Measurements from ENCODE around the gene TRPC4.

The TRPC4 gene

DNA sequence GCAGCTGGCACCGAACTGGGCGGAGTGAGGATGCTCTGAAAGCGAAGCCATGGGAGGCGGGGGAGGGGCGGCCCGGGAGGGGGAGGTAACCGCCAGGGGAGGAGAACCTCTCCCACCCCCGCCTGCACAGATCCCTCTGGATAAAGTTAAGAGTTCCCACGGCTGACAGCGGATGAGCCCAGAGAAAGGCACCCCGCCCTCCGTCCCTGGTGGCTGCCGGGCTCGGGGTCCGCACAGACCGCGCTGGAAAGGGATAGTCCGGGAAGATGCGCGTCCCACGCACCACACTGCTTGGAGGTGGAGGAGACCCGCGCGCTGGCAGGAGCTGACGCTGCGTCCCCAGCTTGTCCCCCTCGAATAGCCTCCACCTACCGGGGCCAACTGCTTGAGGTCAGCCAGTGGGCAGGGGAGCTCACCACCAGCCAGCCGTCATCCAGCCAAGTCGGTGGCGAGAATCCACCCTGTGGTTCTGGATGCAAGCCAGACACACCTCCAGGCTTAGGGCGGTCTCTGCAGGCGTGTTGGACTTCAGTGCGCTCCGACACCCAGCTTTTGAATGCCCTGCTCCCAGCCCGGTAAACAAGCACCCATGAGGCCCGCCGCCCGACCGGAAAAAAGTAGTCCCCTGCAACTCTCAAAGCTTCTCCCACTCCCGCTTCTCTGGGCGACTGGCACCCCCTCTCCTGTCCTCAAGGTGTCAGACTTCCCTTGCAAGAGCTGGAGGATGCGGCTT is at the start of gene TRPC4:
Gene TRPC4 (minus strand): TSS at position 17 of the 733 bp plus-strand sequence. CDS start 86,439 bp downstream, outside the sequence.
- Histone ChIP-seq H3K9ac (ENCODE audit: insufficient read length) (no peak within 1 kb of the TSS), H3K9me3 (ENCODE audit: low read depth, low read length) (no peaks in the 10 kb centered on the region), H3K36me3 (ENCODE audit: insufficient read depth, low read length) (no peaks in the 10 kb centered on the region), H3K4me3 (no peak within 1 kb of the TSS), H3K27ac (no peak within 1 kb of the TSS)
- TF ChIP-seq FOXP2 (optimal IDR thresholded peaks at IDR 0.05; ENCODE audit: control extremely low read depth, extremely low read length, insufficient read depth) (no peak), EZH2 (IDR thresholded peaks at IDR 0.05) (no peak), POLR2AphosphoS5 (IDR thresholded peaks at IDR 0.05; ENCODE audit: borderline replicate concordance, low read depth, low read length) (no peak)
- no peak for DNase-seq (ENCODE audit: low read depth, low spot score)

DNA sequence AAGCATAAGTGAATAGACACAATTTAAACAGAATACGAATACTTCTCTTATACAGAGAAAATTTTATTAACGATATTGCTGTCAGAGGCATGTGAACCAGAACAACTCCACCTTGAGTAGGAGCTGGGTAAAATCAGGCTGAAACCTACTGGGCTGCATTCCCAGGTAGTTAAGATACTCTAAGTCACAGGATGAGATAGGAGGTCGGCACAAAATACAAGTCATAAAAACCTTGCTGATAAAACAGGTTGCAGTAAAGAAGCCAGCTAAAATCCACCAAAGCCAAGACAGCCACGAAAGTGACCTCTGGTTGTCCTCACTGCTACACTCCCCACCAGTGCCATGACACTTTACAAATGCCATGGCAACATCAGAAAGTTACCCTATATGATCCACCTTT is 49.2 kb upstream of the TRPC4 start:
- H3K9me3 ChIP-seq (ENCODE audit: low read depth, low read length) = no peaks in the 10 kb centered on the region
- H3K4me3 ChIP-seq = no peak overlapping the region
- H3K36me3 ChIP-seq (ENCODE audit: insufficient read depth, low read length) = no peaks in the 10 kb centered on the region
- no peak for TF ChIP-seq POLR2AphosphoS5 (IDR thresholded peaks at IDR 0.05; ENCODE audit: borderline replicate concordance, low read depth, low read length)
- no peak for TF ChIP-seq FOXP2 (optimal IDR thresholded peaks at IDR 0.05; ENCODE audit: control extremely low read depth, extremely low read length, insufficient read depth)
- TF ChIP-seq EZH2 (IDR thresholded peaks at IDR 0.05) = no peak
- H3K27ac ChIP-seq = no peak overlapping the region
- DNase-seq (ENCODE audit: low read depth, low spot score) = no peak
- H3K9ac ChIP-seq (ENCODE audit: insufficient read length) = no peak overlapping the region

DNA sequence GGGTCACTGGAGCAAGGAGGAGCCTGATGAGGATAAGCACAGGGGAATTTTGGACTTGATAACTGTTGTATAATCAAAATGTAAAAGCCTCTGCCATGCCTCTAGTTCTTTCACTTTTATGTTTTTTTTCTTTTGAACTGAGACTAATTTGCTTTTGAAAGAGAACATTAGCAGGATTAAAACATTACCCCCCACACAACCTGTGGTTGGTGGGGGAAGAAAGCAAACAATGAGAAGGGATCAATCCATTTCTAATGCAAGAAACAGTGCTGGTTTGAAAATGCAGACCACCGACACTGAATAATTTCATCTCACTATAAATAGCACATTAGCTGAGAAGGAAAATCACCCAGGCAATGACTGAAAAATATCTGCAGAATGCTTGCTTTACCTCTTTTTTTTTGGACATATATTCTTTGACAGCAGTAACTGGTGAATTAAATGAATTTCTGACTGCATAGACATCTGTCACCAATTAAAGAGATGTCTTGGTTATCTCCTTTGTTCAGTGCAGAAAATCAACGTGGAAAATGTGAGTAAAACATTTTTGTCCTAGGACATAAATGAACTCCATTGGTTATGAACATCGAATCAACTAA is 48.6 kb upstream of the TRPC4 start:
- H3K9me3 ChIP-seq (ENCODE audit: low read depth, low read length) = no peaks in the 10 kb centered on the region
- no peak overlapping the region for H3K27ac ChIP-seq
- TF ChIP-seq POLR2AphosphoS5 (IDR thresholded peaks at IDR 0.05; ENCODE audit: borderline replicate concordance, low read depth, low read length) (no peak), EZH2 (IDR thresholded peaks at IDR 0.05) (no peak), FOXP2 (optimal IDR thresholded peaks at IDR 0.05; ENCODE audit: control extremely low read depth, extremely low read length, insufficient read depth) (no peak)
- no peak overlapping the region for H3K9ac ChIP-seq (ENCODE audit: insufficient read length)
- DNase-seq (ENCODE audit: low read depth, low spot score) = no peak
- no peak overlapping the region for H3K4me3 ChIP-seq
- no peaks in the 10 kb centered on the region for H3K36me3 ChIP-seq (ENCODE audit: insufficient read depth, low read length)

DNA sequence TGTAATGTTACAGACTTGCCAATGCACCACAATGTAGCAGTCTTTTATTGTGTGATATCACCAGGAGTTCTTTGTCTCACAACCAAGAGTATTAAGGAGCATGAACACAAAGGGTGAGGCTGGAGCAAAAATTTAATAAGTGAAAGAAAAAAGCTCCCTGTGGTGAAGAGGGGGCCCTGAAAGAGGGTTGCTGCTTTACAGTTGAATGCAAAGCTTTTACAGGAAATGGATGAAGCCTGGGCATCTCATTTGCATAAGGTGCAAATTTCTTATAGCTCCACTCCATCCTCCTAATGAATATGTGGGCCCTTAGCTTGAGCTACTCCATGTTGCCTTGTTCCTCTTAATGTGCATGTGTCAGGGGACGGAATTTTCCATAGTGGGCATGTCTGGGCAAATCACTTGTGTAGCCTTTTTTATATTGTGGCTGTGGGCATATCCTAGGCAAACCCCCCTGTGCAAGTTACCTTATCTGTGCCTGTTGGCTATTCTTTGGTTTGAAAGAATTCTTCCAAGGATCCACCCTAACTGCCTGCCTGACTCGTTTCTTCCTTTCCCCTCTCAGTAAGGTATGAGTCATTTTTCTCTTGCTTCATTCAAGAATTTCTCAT is 45.3 kb upstream of the TRPC4 start:
- no peak overlapping the region for H3K9ac ChIP-seq (ENCODE audit: insufficient read length)
- no peak overlapping the region for H3K4me3 ChIP-seq
- TF ChIP-seq EZH2 (IDR thresholded peaks at IDR 0.05) (no peak), FOXP2 (optimal IDR thresholded peaks at IDR 0.05; ENCODE audit: control extremely low read depth, extremely low read length, insufficient read depth) (no peak), POLR2AphosphoS5 (IDR thresholded peaks at IDR 0.05; ENCODE audit: borderline replicate concordance, low read depth, low read length) (no peak)
- H3K36me3 ChIP-seq (ENCODE audit: insufficient read depth, low read length) = no peaks in the 10 kb centered on the region
- DNase-seq (ENCODE audit: low read depth, low spot score) = no peak
- H3K9me3 ChIP-seq (ENCODE audit: low read depth, low read length) = no peaks in the 10 kb centered on the region
- no peak overlapping the region for H3K27ac ChIP-seq

DNA sequence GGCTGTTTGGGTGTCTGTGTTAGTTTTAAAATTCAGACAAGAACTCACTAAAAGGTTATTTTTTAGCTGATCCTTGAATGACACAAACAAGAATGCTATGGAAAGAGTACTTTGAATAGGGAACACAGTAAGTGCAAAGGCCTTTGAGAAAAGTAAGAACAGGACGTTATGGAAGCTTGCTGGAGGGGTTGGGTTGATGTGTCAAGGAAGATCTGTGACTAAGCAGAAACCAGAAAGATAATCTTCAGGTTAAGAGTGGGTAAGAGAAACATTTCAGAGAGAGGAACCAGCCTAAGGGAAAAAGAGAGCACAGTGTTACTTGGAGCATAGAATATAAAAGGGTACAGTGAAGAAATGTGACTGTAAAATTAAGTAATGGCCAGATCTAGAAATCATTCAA is 41.2 kb upstream of the TRPC4 start:
- Histone ChIP-seq H3K27ac (no peak overlapping the region), H3K9ac (ENCODE audit: insufficient read length) (no peak overlapping the region), H3K36me3 (ENCODE audit: insufficient read depth, low read length) (no peaks in the 10 kb centered on the region), H3K4me3 (no peak overlapping the region), H3K9me3 (ENCODE audit: low read depth, low read length) (no peaks in the 10 kb centered on the region)
- TF ChIP-seq FOXP2 (optimal IDR thresholded peaks at IDR 0.05; ENCODE audit: control extremely low read depth, extremely low read length, insufficient read depth) = no peak
- DNase-seq (ENCODE audit: low read depth, low spot score) = no peak

DNA sequence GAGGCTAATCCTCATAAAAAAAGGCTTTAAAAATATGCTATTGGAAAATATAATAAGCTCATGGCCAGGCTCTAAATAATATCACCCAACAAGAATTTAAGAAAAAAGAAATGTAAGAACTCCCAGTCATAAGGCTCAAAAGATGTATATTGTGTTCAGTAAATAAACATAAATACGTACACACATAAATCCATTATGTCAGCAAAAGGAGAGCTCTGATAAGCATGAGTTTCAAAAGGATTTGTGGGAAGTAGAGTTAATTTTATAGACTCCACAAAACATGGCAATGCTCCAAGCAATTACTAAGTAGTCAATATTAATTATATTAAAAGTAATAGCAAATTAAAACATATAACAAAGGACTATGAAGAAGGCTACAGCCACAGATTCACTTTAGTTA is 37.3 kb upstream of the TRPC4 start:
- Histone ChIP-seq H3K36me3 (ENCODE audit: insufficient read depth, low read length) (no peaks in the 10 kb centered on the region), H3K4me3 (no peak overlapping the region), H3K27ac (no peak overlapping the region), H3K9ac (ENCODE audit: insufficient read length) (no peak overlapping the region), H3K9me3 (ENCODE audit: low read depth, low read length) (no peaks in the 10 kb centered on the region)
- no peak for DNase-seq (ENCODE audit: low read depth, low spot score)
- TF ChIP-seq POLR2AphosphoS5 (IDR thresholded peaks at IDR 0.05; ENCODE audit: borderline replicate concordance, low read depth, low read length) = no peak
- no peak for TF ChIP-seq FOXP2 (optimal IDR thresholded peaks at IDR 0.05; ENCODE audit: control extremely low read depth, extremely low read length, insufficient read depth)

DNA sequence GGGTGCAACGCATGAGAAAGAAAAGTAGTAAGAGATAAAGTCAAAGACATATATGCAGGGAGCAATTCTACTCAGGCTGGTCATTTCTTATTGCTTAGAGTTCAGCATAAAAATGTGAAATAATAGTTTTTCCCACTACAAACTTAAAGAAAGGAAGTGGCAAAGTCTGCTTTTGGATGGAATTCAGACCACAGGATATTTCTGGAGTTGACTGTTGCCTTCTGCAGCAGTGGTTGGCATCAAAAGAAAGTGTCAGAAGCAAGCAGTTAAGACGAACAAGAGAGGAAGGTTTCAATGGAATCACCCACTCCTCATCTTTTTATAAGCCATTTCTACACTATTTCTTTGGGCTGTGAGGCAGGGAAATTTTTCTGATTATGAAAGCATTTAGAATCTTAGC is 36.2 kb upstream of the TRPC4 start:
- Histone ChIP-seq H3K9me3 (ENCODE audit: low read depth, low read length) (no peaks in the 10 kb centered on the region), H3K36me3 (ENCODE audit: insufficient read depth, low read length) (no peaks in the 10 kb centered on the region), H3K9ac (ENCODE audit: insufficient read length) (no peak overlapping the region), H3K4me3 (no peak overlapping the region), H3K27ac (no peak overlapping the region)
- DNase-seq (ENCODE audit: low read depth, low spot score) = no peak
- no peak for TF ChIP-seq FOXP2 (optimal IDR thresholded peaks at IDR 0.05; ENCODE audit: control extremely low read depth, extremely low read length, insufficient read depth)
- no peak for TF ChIP-seq EZH2 (IDR thresholded peaks at IDR 0.05)
- TF ChIP-seq POLR2AphosphoS5 (IDR thresholded peaks at IDR 0.05; ENCODE audit: borderline replicate concordance, low read depth, low read length) = no peak

DNA sequence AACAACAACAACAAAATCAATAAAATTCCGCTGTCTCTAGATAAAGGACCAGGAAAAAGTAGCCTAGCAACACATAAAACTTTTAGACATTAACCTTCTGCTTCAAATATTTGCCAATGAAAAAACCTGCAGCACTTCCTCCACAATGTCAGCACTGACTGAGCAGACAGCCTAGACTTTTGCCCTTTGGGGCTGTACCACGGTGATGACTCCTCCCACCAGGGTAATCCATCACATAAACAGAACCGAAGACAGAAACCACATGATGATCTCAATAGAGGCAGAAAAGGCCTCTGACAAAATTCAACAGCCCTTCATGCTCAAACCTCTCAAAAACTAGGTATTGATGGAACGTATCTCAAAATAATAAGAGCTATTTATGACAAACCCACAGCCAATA is 30.2 kb upstream of the TRPC4 start:
- TF ChIP-seq EZH2 (IDR thresholded peaks at IDR 0.05) = no peak
- TF ChIP-seq POLR2AphosphoS5 (IDR thresholded peaks at IDR 0.05; ENCODE audit: borderline replicate concordance, low read depth, low read length) = no peak
- TF ChIP-seq FOXP2 (optimal IDR thresholded peaks at IDR 0.05; ENCODE audit: control extremely low read depth, extremely low read length, insufficient read depth) = no peak
- Histone ChIP-seq H3K27ac (no peak overlapping the region), H3K9me3 (ENCODE audit: low read depth, low read length) (no peaks in the 10 kb centered on the region), H3K9ac (ENCODE audit: insufficient read length) (no peak overlapping the region), H3K4me3 (no peak overlapping the region), H3K36me3 (ENCODE audit: insufficient read depth, low read length) (no peaks in the 10 kb centered on the region)
- DNase-seq (ENCODE audit: low read depth, low spot score) = no peak
